Endothelial cell of umbilical vein (primary cell): ENCODE measurements around the gene ZNF362. TPM values are rescaled to one million over a fixed set of nuclear protein-coding genes. Genes with fewer than 3 reads are reported as not detected.

Experiments
- BruUV-seq: library from RNA; stranded (reverse); fragments of 400-500 nt; replicated peaks from 2 replicates; lab custom pipeline; 2021; lab: Mats Ljungman, UMichigan
- CTCF ChIA-PET: fragments of 300-600, 350-600 bp; sonication (Branson Sonifier 250); formaldehyde crosslinking; loops from one replicate; lab custom pipeline; 2021; ENCODE audit warnings: antibody characterized with exemption, inconsistent platforms; lab: Charles Lee
- POLR2A ChIA-PET: fragments of 300-600, 350-600 bp; sonication (Branson Sonifier 250); formaldehyde crosslinking; loops from one replicate; lab custom pipeline; 2021; ENCODE audit warnings: antibody characterized with exemption, inconsistent platforms; lab: Charles Lee
- DNase-seq: peaks from one replicate; pipeline ENCODE4 v3.0.0-alpha.2; 2011; ENCODE audit warnings: low read depth, low spot score
- FAIRE-seq: peaks from 2 replicates; lab custom pipeline; 2011; peaks lifted over from hg19 to GRCh38; lab: Jason Lieb, UNC
- H2AFZ ChIP-seq: 2 replicates; pipeline ENCODE4 v1.6.0; 2012; ENCODE audit warnings: low read depth, low read length, control low read depth, inconsistent platforms
- H3K27ac ChIP-seq: 2 replicates; pipeline ENCODE4 v1.5.1; 2011; ENCODE audit warnings: low read depth, mild to moderate bottlenecking, control low read depth, low read length, moderate library complexity; ENCODE audit not compliant: insufficient read depth
- H3K27me3 ChIP-seq, 2 experiments: 2 replicates each; pipeline versions ENCODE4 v1.6.0 to v1.6.1; 2011; ENCODE audit warnings: low read length in 2 of 2, mixed read lengths in 1 of 2; ENCODE audit not compliant: control insufficient read depth in 2 of 2, insufficient read depth in 2 of 2
- H3K36me3 ChIP-seq, 2 experiments: 2 replicates in 1 of 2; 3 replicates in 1 of 2; pipeline ENCODE4 v1.5.1; 2011; ENCODE audit warnings: low read length in 2 of 2, mild to moderate bottlenecking in 1 of 2, moderate library complexity in 1 of 2; ENCODE audit not compliant: control insufficient read depth in 2 of 2, insufficient read depth in 2 of 2; ENCODE audit errors: extremely low read depth in 1 of 2
- H3K4me1 ChIP-seq: 3 replicates; pipeline ENCODE4 v1.5.1; 2011; ENCODE audit warnings: mild to moderate bottlenecking, low read length; ENCODE audit not compliant: control insufficient read depth, insufficient read depth; ENCODE audit errors: extremely low read depth
- H3K4me2 ChIP-seq: 2 replicates; pipeline ENCODE4 v1.6.1; 2011; ENCODE audit warnings: low read length, control low read depth, mixed read lengths; ENCODE audit not compliant: insufficient read depth
- H3K4me3 ChIP-seq, 3 experiments: fragments of 200-600 bp in 1 of 3; sonication (generic), shearing (Covaris generic) in 1 of 3; replicated peaks in 1 of 3; 2 replicates each; pipeline ENCODE4 v1.5.1; 2011 to 2016; ENCODE audit warnings: control low read depth in 3 of 3, low read length in 3 of 3, mild to moderate bottlenecking in 2 of 3, inconsistent platforms in 1 of 3, low read depth in 1 of 3, moderate library complexity in 1 of 3; ENCODE audit not compliant: insufficient read depth in 1 of 3
- H3K79me2 ChIP-seq: 2 replicates; pipeline ENCODE4 v1.6.0; 2012; ENCODE audit warnings: low read length, inconsistent platforms; ENCODE audit not compliant: control insufficient read depth, insufficient read depth
- H3K9ac ChIP-seq: replicated peaks from 2 replicates; pipeline ENCODE3; 2011; ENCODE audit warnings: low read length, control low read depth; ENCODE audit not compliant: insufficient read depth; ENCODE audit errors: extremely low read depth
- H3K9me1 ChIP-seq: replicated peaks from 3 replicates; pipeline ENCODE4 v1.6.0; 2011; ENCODE audit warnings: mild to moderate bottlenecking, low read length; ENCODE audit not compliant: control insufficient read depth, insufficient read depth; ENCODE audit errors: extremely low read depth
- H3K9me3 ChIP-seq: replicated peaks from 2 replicates; pipeline ENCODE4 v1.5.1; 2012; ENCODE audit warnings: low read length, inconsistent platforms; ENCODE audit not compliant: control insufficient read depth, insufficient read depth
- H4K20me1 ChIP-seq: replicated peaks from 2 replicates; pipeline ENCODE3; 2011; ENCODE audit warnings: mild to moderate bottlenecking, low read length; ENCODE audit not compliant: control insufficient read depth, insufficient read depth; ENCODE audit errors: extremely low read depth
- EZH2 ChIP-seq: IDR thresholded peaks from 2 replicates; pipeline ENCODE4 v1.6.1; 2012; ENCODE audit warnings: borderline replicate concordance, low read depth, mild to moderate bottlenecking, moderate library complexity, low read length, inconsistent platforms; ENCODE audit not compliant: severe bottlenecking
- FOS ChIP-seq: IDR thresholded peaks from 2 replicates; pipeline ENCODE4 v1.6.1; 2011; ENCODE audit warnings: mild to moderate bottlenecking, low read length, moderate library complexity, borderline replicate concordance; ENCODE audit not compliant: insufficient read depth
- GATA2 ChIP-seq: IDR thresholded peaks from 2 replicates; pipeline ENCODE4 v1.7.0; 2011; ENCODE audit warnings: low read depth, mild to moderate bottlenecking, moderate library complexity, mixed read lengths, low read length; ENCODE audit not compliant: insufficient read length, insufficient read depth
- JUN ChIP-seq: IDR thresholded peaks from 2 replicates; pipeline ENCODE4 v1.6.1; 2011; ENCODE audit warnings: borderline replicate concordance, low read depth; ENCODE audit not compliant: insufficient read length, insufficient read depth
- MYC ChIP-seq: IDR thresholded peaks from one replicate; pipeline ENCODE4 v1.6.1; 2011; ENCODE audit warnings: mild to moderate bottlenecking, low read depth, low read length
- POLR2A ChIP-seq: IDR thresholded peaks from 2 replicates; pipeline ENCODE4 v1.6.1; 2012; ENCODE audit warnings: low read depth, mild to moderate bottlenecking, control low read depth, low read length
- POLR2AphosphoS5 ChIP-seq: IDR thresholded peaks from 2 replicates; pipeline ENCODE4 v1.6.1; 2012; ENCODE audit warnings: low read depth, mild to moderate bottlenecking, control low read depth, low read length, moderate library complexity; ENCODE audit not compliant: insufficient read depth
- dilution Hi-C: fragments of 300-500 bp; cut with MboI; formaldehyde crosslinking; loops from one replicate; pipeline ENCODE4 v1.15.0; 2019; ENCODE audit warnings: low sequenced_read_pairs; ENCODE audit not compliant: extremely low pct_ligation_motif_present
- intact Hi-C: fragments of 100-400 bp; cut with micrococcal nuclease; formaldehyde crosslinking; loops from one replicate; pipeline ENCODE4 v1.10.0; 2022
- polyA plus RNA-seq, 4 experiments: library from polyadenylated mRNA; depleted of rRNA in 3 of 4; stranded (reverse) in 3 of 4; unstranded in 1 of 4; fragments of >200 nt; gene quantifications; 2 replicates each; pipeline versions ENCODE4 v1.2.1 to v1.2.3, GENCODE V29; 2011 to 2012; ENCODE audit warnings: missing spikeins in 1 of 4
- total RNA-seq: library from RNA; stranded (reverse); gene quantifications from 2 replicates; pipeline ENCODE4 v1.2.3, GENCODE V29; 2021
- TF ChIP-seq, protein P1 (sequence below): IDR thresholded peaks from 2 replicates; pipeline ENCODE4 v1.6.1; 2011; ENCODE audit not compliant: insufficient read depth, insufficient read length
- TF ChIP-seq, protein P2 (sequence below), 2 donors: IDR thresholded peaks; 1 replicate in 1 of 2; 2 replicates in 1 of 2; pipeline ENCODE4 v1.5.1; 2011; ENCODE audit warnings: low read length in 2 of 2, mild to moderate bottlenecking in 2 of 2, moderate library complexity in 2 of 2, control low read depth in 1 of 2, inconsistent platforms in 1 of 2, low read depth in 1 of 2; ENCODE audit not compliant: insufficient read depth in 1 of 2; ENCODE audit errors: extremely low read depth in 1 of 2

The ZNF362 gene
- total and polyA plus RNA-seq, 2 donors (not counting 3 experiments of a cell fraction or from before 2014, with no cell fraction given): 28.4 to 35.3 TPM

DNA sequence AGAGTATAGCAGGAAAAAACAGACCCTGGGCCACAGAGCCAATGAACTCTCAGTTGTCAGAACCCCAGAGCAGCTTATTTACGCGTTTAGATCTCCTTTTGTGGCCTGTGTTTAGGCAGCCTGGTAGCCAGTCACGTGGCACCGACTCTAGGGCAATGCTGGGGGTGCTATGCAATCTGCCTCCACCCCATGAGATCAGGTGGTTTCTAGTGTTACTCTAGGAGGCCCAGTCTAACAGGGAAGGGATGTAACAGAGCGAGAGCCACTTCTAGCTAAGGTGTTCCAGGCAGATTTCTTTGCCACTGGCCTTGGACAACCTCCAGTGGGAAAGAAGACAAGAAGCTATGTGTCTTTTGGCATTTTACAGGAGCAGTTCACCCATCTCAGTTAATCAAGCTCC is 76.6 kb downstream of the ZNF362 start:
- no peak overlapping the region for H3K4me2 ChIP-seq
- H3K79me2 ChIP-seq: peaks cover 57% of the 10 kb centered on the region
- H3K9ac ChIP-seq: no peak overlapping the region
- H3K4me1 ChIP-seq: peaks cover 16% of the 10 kb centered on the region
- ChIA-PET CTCF (interaction anchor here (0.8 to 0.9 kb wide), 2 partner anchors 11 to 34 kb away, joined by 3 to 6 read pairs; no protein-coding TSS in a partner anchor), POLR2A (no interaction called here)
- H3K27ac ChIP-seq: no peak overlapping the region
- H3K9me1 ChIP-seq: no peaks in the 10 kb centered on the region
- H3K9me3 ChIP-seq: no peaks in the 10 kb centered on the region
- H3K27me3 ChIP-seq: no peaks in the 10 kb centered on the region
- BruUV-seq: no TSS peak
- H2AFZ ChIP-seq: no peak overlapping the region
- dilution Hi-C loops: no loop called here
- DNase-seq (no peak), FAIRE-seq (no peak)
- intact Hi-C loops: no loop called here
- no peaks in the 10 kb centered on the region for H4K20me1 ChIP-seq
- no peak overlapping the region for H3K4me3 ChIP-seq
- TF ChIP-seq GATA2 (no peak), EZH2 (no peak)
- peaks cover 29 to 45% of the 10 kb centered on the region in 2 experiments for H3K36me3 ChIP-seq

DNA sequence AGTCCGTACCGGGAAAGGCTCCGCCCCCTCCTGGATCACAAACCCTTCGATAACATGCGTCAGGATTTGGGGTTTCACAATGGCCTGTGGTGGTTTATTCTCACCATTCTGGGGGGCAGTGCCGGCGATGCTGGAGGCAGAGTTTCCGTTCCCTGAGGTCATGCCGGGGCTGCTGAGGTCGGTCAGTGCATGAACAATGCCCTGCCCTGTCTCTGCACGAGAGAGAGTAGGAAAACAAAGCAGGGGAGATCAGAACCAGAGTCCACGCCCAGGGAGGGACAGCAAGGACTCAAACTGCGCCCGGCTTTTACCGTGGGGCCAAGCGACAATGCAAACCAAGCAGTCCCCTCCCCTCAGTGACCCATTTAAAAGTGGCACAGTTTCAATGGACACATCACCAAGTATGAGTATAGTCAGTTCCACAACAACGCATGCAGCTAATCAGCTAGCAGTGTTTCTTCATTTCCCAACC is 77.8 kb downstream of the ZNF362 start:
- H3K9me1 ChIP-seq: no peaks in the 10 kb centered on the region
- no peak overlapping the region for H3K27ac ChIP-seq
- intact Hi-C loops: no loop called here
- DNase-seq: no peak
- H3K4me1 ChIP-seq: peaks cover 28% of the 10 kb centered on the region
- dilution Hi-C loops: no loop called here
- FAIRE-seq: no peak
- ChIA-PET CTCF (interaction anchor here (0.9 to 2.2 kb wide), 2 partner anchors 9 to 17 kb away, joined by 6 read pairs; no protein-coding TSS in a partner anchor), POLR2A (no interaction called here)
- H3K9ac ChIP-seq: no peak overlapping the region
- no peaks in the 10 kb centered on the region for H3K27me3 ChIP-seq
- peaks cover 68% of the 10 kb centered on the region for H3K79me2 ChIP-seq
- H3K4me3 ChIP-seq: no peak overlapping the region
- H3K9me3 ChIP-seq: no peaks in the 10 kb centered on the region
- H4K20me1 ChIP-seq: no peaks in the 10 kb centered on the region
- H2AFZ ChIP-seq: no peak overlapping the region
- H3K36me3 ChIP-seq: peaks cover 20 to 36% of the 10 kb centered on the region in 2 experiments
- no peak overlapping the region for H3K4me2 ChIP-seq
- TF ChIP-seq, protein P1, sequence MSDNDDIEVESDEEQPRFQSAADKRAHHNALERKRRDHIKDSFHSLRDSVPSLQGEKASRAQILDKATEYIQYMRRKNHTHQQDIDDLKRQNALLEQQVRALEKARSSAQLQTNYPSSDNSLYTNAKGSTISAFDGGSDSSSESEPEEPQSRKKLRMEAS: no peak
- TF ChIP-seq FOS (no peak), JUN (no peak), MYC (no peak), EZH2 (no peak), POLR2AphosphoS5 (no peak), POLR2A (no peak), GATA2 (no peak)
- TF ChIP-seq, protein P2, sequence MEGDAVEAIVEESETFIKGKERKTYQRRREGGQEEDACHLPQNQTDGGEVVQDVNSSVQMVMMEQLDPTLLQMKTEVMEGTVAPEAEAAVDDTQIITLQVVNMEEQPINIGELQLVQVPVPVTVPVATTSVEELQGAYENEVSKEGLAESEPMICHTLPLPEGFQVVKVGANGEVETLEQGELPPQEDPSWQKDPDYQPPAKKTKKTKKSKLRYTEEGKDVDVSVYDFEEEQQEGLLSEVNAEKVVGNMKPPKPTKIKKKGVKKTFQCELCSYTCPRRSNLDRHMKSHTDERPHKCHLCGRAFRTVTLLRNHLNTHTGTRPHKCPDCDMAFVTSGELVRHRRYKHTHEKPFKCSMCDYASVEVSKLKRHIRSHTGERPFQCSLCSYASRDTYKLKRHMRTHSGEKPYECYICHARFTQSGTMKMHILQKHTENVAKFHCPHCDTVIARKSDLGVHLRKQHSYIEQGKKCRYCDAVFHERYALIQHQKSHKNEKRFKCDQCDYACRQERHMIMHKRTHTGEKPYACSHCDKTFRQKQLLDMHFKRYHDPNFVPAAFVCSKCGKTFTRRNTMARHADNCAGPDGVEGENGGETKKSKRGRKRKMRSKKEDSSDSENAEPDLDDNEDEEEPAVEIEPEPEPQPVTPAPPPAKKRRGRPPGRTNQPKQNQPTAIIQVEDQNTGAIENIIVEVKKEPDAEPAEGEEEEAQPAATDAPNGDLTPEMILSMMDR (IDR thresholded peaks at IDR 0.05; ENCODE audit: extremely low read depth in 1 of 2, insufficient read depth in 1 of 2, low read depth in 1 of 2, low read length in 2 of 2): no peak
- BruUV-seq: no TSS peak
